Rectal smooth muscle tissue (tissue), 1 donor: ENCODE data around the gene E2F4.

Experiments
- H3K27ac ChIP-seq: one replicate; pipeline ENCODE4 v1.7.0; 2013; ENCODE audit warnings: low read depth, low read length, inconsistent platforms
- H3K27me3 ChIP-seq: one replicate; pipeline ENCODE4 v1.7.0; 2013; ENCODE audit warnings: low read length; ENCODE audit not compliant: control insufficient read depth, insufficient read depth
- H3K36me3 ChIP-seq: one replicate; pipeline ENCODE4 v1.7.0; 2013; ENCODE audit warnings: low read length; ENCODE audit not compliant: control insufficient read depth, insufficient read depth
- H3K4me1 ChIP-seq: one replicate; pipeline ENCODE4 v1.7.0; 2013; ENCODE audit warnings: low read length; ENCODE audit not compliant: control insufficient read depth, insufficient read depth
- H3K4me3 ChIP-seq: one replicate; pipeline ENCODE4 v1.7.0; 2013; ENCODE audit warnings: low read length
- H3K9ac ChIP-seq: one replicate; pipeline ENCODE4 v1.7.0; 2013; ENCODE audit warnings: low read length

The E2F4 gene

DNA sequence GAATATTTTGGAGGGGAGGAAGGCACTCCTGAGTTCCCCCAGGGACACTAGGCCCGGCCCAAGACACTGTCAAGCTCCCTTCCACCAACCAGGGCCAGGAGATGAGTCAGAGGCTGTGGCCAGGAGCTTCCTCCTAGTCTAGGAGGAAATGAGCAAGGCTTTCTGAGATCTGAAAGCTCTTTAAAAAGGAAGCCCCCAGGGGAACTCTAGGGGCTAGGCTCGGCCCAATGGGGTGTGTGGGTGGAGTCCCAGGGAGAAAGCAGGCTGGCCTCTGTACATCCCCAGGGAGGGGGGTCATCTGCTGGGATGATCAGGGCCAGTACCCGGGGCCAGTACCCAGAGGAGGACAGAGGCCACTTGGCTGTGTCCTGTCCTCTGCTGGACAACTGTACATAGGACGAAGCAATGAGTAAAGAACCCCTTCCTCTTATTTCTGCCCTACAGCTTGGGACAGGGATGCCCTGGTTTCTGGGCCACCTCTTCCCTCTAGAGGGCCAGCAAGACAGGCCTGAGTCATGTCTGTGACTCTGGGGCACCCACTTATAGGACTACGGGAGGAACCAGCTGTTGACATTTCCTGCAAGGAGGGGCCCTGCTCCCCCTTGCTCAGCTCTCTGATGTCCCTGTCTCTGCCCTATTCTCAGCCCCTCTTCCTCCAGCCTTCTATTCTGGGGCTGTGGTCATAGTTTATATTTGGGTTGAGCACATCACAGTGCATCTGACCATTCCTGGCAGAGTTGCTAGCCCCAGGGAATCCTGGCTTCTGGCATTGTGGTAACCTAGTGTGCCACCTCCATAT lies 52.6 kb downstream of the E2F4 start:
- H3K4me3 ChIP-seq: no peak overlapping the region
- peaks cover 6% of the 10 kb centered on the region for H3K27me3 ChIP-seq
- H3K4me1 ChIP-seq: peaks cover 9% of the 10 kb centered on the region
- H3K36me3 ChIP-seq: peaks cover 2% of the 10 kb centered on the region
- H3K27ac ChIP-seq: peak overlapping the region; percentile 17
- no peak overlapping the region for H3K9ac ChIP-seq

DNA sequence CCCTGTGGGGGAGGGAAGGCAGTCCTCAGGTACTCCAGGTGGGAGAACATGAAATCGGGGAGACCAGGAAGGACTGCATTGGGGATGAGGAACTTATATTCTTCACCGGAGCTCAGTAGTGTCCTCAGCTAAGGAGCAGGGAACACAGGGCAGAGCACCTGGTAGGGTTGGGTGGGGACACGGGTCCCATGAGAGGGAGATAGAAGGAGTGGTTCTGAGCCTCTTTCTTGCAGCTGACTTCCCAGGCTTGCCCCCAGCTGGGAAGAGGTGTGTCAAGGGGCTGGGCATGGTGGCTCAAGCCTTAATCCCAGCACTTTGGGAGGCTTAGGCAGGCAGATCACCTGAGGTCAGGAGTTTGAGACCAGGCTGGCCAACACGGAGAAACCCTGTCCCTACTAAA lies 53.2 kb downstream of the E2F4 start:
- H3K9ac ChIP-seq: no peak overlapping the region
- H3K4me3 ChIP-seq: peak overlapping the region; percentile 25
- peaks cover 9% of the 10 kb centered on the region for H3K4me1 ChIP-seq
- H3K27me3 ChIP-seq: peaks cover 11% of the 10 kb centered on the region
- H3K36me3 ChIP-seq: no peaks in the 10 kb centered on the region
- H3K27ac ChIP-seq: no peak overlapping the region

DNA sequence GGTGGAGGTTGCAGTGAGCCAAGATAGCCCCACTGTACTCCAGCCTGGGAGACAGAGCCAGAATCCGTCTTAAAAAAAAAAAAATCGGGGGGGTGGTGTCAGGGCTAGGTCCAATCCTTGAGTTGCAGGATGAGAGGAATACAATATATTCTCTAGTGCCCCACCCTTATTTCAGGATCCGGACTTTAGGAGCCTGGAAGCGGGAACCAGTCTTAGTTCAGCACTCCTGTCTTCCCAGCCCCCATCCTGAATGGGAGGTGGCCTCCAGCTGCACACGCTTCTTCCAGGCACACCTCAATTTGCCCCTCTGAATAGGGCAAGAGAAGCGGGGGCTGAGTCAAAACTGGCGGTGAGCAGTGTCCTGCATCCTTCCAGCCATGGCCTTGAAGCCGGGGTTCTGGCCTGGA lies 53.7 kb downstream of the E2F4 start:
- Histone ChIP-seq H3K4me1 (peaks cover 9% of the 10 kb centered on the region), H3K9ac (no peak overlapping the region)

DNA sequence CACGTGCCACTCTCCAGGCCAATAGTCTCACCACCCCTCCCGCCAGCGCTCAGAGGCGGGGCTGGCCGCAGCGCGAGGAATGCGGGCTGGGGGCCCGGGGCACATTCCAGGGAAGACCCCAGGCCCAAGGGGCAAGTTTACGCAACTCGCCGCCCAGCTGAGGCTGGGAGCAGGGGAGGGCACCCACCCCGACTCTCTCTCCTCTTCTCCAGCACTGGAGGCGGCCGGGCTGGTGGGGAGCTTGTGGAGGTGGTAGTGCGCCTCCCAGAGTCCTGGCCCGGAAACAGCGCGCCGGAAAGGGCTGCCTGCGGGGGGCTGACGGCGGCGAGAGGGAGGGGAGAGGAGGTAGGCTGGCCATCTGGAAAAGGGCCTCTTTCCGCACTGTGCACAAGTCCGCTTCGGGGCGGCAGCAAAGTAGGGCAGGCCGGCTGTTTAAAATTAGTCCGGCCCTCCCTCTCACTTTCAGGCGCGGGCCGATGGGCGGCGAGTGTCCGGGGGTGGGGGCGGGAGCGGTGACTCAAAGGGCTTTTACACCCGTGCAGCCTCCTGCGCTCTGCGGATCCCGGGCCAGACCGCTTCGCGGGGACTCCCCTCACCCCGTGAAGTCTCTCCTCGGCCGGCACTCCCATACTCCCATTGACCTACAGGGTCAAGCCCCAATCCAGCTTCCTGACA lies 54.3 kb downstream of the E2F4 start:
- Histone ChIP-seq H3K4me1 (peaks cover 9% of the 10 kb centered on the region), H3K36me3 (no peaks in the 10 kb centered on the region), H3K27me3 (peaks cover 14% of the 10 kb centered on the region), H3K9ac (peak overlapping the region; percentile 37), H3K27ac (peak overlapping the region; percentile 57), H3K4me3 (peak overlapping the region; percentile 85)

More for the DNA sequence above, 53.7 kb downstream of the E2F4 start:
- Histone ChIP-seq H3K4me3 (peak overlapping the region; percentile 85), H3K27ac (peak overlapping the region; percentile 57), H3K36me3 (no peaks in the 10 kb centered on the region), H3K27me3 (peaks cover 14% of the 10 kb centered on the region)

DNA sequence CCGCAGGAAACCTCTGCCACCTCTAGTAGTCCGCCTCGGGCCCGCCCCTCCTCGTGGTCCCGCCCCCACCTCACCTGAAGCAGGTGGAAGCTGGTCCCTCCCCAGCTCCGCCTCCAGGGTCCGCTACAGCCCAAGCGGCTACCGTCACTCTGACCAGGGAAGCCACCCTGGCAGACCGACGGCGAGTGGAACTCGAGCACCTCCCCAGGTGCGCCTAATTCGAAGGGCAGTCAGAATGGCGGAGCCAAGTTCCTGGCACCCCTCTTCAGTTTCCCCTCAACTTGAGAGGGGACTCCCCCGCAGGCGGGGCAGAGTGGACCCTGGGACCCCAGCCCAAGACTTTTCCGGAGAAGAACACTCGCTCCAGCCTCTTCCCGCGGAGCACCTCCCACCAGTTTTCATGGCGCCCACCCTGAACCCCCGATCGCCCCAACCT lies 54.8 kb downstream of the E2F4 start:
- Histone ChIP-seq H3K36me3 (no peaks in the 10 kb centered on the region), H3K4me3 (peak overlapping the region; percentile 85), H3K27me3 (peaks cover 14% of the 10 kb centered on the region), H3K4me1 (peaks cover 9% of the 10 kb centered on the region), H3K27ac (peak overlapping the region; percentile 57), H3K9ac (peak overlapping the region; percentile 73)

DNA sequence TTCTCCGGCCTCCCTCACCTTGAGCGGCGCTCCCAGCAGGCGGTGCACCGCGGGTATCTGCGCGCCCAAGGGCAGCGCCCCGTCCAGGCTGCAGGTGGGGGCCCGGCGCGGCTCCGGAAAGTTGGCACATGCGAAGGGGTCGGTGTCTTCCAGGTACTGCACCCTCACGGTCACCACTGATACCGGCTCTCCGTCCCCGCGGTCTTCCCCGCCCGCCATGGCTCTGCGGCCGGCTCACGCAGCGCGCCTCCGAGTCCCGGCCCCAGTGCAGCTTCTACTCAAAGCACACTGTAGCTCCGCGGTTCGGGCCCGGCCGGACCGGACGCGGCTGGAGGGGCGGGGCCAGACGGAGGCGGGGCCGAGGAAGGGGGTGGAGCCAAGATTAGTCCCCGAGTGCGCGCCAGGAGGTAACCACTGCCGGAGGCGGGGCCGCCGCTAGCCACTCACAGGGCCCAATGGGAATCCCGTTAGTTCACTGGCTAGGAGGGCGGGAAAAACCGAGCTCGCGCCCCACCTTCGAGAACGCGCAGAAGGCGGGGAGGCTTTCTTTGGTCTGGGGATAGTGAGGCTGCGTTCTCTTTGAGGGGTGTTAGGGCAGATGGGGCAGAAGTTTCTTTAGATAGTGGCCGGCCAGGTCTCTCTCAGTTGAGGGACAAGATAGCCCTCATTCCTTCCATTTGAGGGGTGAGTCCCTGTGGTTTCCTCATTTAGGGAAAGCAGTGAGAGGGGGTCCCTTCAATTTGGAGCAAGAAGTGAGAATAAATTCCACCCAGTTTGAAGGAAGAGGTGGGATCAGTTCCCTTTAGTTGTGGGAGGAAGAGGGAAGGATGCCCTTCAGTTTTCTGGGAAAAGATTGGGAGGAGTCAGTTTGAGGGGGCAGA lies 55.5 kb downstream of the E2F4 start, which contains the start of gene FHOD1:
Gene FHOD1 (minus strand): TSS at position 290 of the 881 bp plus-strand sequence. CDS start 71 bp downstream, at position 219.
- peaks cover 9% of the 10 kb centered on the region for H3K4me1 ChIP-seq

DNA sequence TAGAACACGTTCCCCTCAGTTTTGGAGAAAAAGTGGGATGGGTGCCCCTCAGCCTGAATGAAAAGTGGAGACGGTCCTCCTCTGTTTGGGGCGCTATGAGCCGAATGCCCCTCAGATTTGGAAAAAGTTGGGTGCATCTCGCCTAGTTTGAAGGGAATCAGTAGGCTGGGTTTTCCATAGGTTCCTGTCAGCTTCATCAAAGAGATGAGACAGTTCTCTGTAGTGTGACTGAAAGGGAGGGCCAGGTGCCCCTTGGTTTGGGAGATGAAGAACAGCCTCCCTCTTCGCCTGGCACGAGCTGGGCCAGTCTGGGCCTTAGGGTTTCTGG lies 56.1 kb downstream of the E2F4 start:
- Histone ChIP-seq H3K27me3 (peaks cover 17% of the 10 kb centered on the region), H3K4me3 (peak overlapping the region; percentile 61), H3K27ac (no peak overlapping the region), H3K36me3 (no peaks in the 10 kb centered on the region), H3K9ac (no peak overlapping the region), H3K4me1 (peaks cover 9% of the 10 kb centered on the region)

More for the DNA sequence above, 55.5 kb downstream of the E2F4 start, which contains the start of gene FHOD1:
- peak within 1 kb of the TSS; percentile 85 for H3K4me3 ChIP-seq
- peak within 1 kb of the TSS; percentile 73 for H3K9ac ChIP-seq
- peaks cover 14% of the 10 kb centered on the region for H3K27me3 ChIP-seq
- no peaks in the 10 kb centered on the region for H3K36me3 ChIP-seq
- peak within 1 kb of the TSS; percentile 57 for H3K27ac ChIP-seq
